Mesenchymal stem cell (in vitro differentiated cells and primary cell): Measurements from ENCODE around the gene FILIP1L.

Experiments
- DNase-seq: peaks from one replicate; pipeline ENCODE4 v3.0.0-alpha.2; 2013
- H2AFZ ChIP-seq: one replicate; pipeline ENCODE4 v1.6.1; 2013; ENCODE audit warnings: low read depth, mild to moderate bottlenecking, control low read depth, inconsistent platforms, low read length, moderate library complexity
- H2AK5ac ChIP-seq: 2 replicates; pipeline ENCODE4 v1.6.1; 2013; ENCODE audit warnings: low read length, moderate library complexity, mild to moderate bottlenecking, inconsistent platforms; ENCODE audit not compliant: severe bottlenecking
- H2BK120ac ChIP-seq: one replicate; pipeline ENCODE4 v1.6.1; 2013; ENCODE audit warnings: low read depth, mild to moderate bottlenecking, inconsistent platforms, low read length, moderate library complexity
- H2BK12ac ChIP-seq, 2 experiments: one replicate each; pipeline ENCODE4 v1.6.1; 2013; ENCODE audit warnings: inconsistent platforms in 2 of 2, low read length in 2 of 2, mild to moderate bottlenecking in 2 of 2, moderate library complexity in 2 of 2, control low read depth in 1 of 2
- H2BK15ac ChIP-seq: one replicate; pipeline ENCODE4 v1.6.1; 2013; ENCODE audit warnings: mild to moderate bottlenecking, low read depth, inconsistent platforms; ENCODE audit not compliant: poor library complexity, severe bottlenecking
- H2BK5ac ChIP-seq: 2 replicates; pipeline ENCODE4 v1.6.1; 2013; ENCODE audit warnings: low read depth, mild to moderate bottlenecking, low read length, control low read depth, inconsistent platforms; ENCODE audit not compliant: poor library complexity, severe bottlenecking
- H3K14ac ChIP-seq, 2 experiments: one replicate each; pipeline ENCODE4 v1.6.1; 2013; ENCODE audit warnings: inconsistent platforms in 2 of 2, low read length in 2 of 2, control low read depth in 1 of 2, mild to moderate bottlenecking in 1 of 2, moderate library complexity in 1 of 2
- H3K18ac ChIP-seq, 2 experiments: one replicate each; pipeline ENCODE4 v1.6.1; 2013; ENCODE audit warnings: inconsistent platforms in 2 of 2, low read length in 2 of 2, control low read depth in 1 of 2, low read depth in 1 of 2, mild to moderate bottlenecking in 1 of 2
- H3K23ac ChIP-seq, 2 experiments: one replicate each; pipeline ENCODE4 v1.6.1; 2013; ENCODE audit warnings: inconsistent platforms in 2 of 2, low read length in 2 of 2, mild to moderate bottlenecking in 2 of 2, moderate library complexity in 2 of 2, control low read depth in 1 of 2
- H3K27ac ChIP-seq: 2 replicates; pipeline ENCODE4 v1.5.1; 2013; ENCODE audit warnings: mild to moderate bottlenecking, moderate library complexity, low read length, control low read depth, inconsistent platforms; ENCODE audit not compliant: poor library complexity, severe bottlenecking
- H3K27me3 ChIP-seq, 2 experiments: 2 replicates each; pipeline versions ENCODE4 v1.6.1 to v1.7.0; 2013; ENCODE audit warnings: low read length in 2 of 2, mild to moderate bottlenecking in 2 of 2, moderate library complexity in 2 of 2, control low read depth in 1 of 2, inconsistent platforms in 1 of 2; ENCODE audit not compliant: control insufficient read depth in 1 of 2, insufficient read depth in 1 of 2
- H3K36me3 ChIP-seq, 2 experiments: 2 replicates each; pipeline versions ENCODE4 v1.6.1 to v1.7.0; 2013; ENCODE audit warnings: low read length in 2 of 2, control low read depth in 1 of 2, inconsistent platforms in 1 of 2, low read depth in 1 of 2, mild to moderate bottlenecking in 1 of 2; ENCODE audit not compliant: insufficient read depth in 2 of 2, control insufficient read depth in 1 of 2
- H3K4ac ChIP-seq, 2 experiments: one replicate each; pipeline ENCODE4 v1.6.1; 2013; ENCODE audit warnings: inconsistent platforms in 2 of 2, low read length in 2 of 2, mild to moderate bottlenecking in 2 of 2, moderate library complexity in 2 of 2, control low read depth in 1 of 2, low read depth in 1 of 2
- H3K4me1 ChIP-seq: 2 replicates; pipeline ENCODE4 v1.6.1; 2013; ENCODE audit warnings: low read depth, low read length, control low read depth; ENCODE audit not compliant: control insufficient read depth, insufficient read depth
- H3K4me2 ChIP-seq: 2 replicates; pipeline ENCODE4 v1.6.1; 2013; ENCODE audit warnings: low read length, mild to moderate bottlenecking, inconsistent platforms; ENCODE audit not compliant: poor library complexity, severe bottlenecking
- H3K4me3 ChIP-seq, 2 experiments: 2 replicates each; pipeline versions ENCODE4 v1.5.1 to v1.7.0; 2013; ENCODE audit warnings: low read length in 2 of 2, mild to moderate bottlenecking in 2 of 2, control low read depth in 1 of 2, low read depth in 1 of 2; ENCODE audit not compliant: insufficient read depth in 1 of 2
- H3K79me1 ChIP-seq: replicated peaks from 2 replicates; pipeline ENCODE4 v1.6.1; 2013; ENCODE audit warnings: mild to moderate bottlenecking, control low read depth, low read length, inconsistent platforms; ENCODE audit not compliant: poor library complexity, severe bottlenecking
- H3K9ac ChIP-seq: 2 replicates; pipeline ENCODE4 v1.7.0; 2013; ENCODE audit warnings: mild to moderate bottlenecking, low read length, moderate library complexity
- H3K9me3 ChIP-seq: 2 replicates; pipeline ENCODE4 v1.7.0; 2013; ENCODE audit warnings: mild to moderate bottlenecking, low read length; ENCODE audit not compliant: control insufficient read depth
- H4K8ac ChIP-seq: one replicate; pipeline ENCODE4 v1.6.1; 2013; ENCODE audit warnings: inconsistent platforms, mild to moderate bottlenecking, low read length, moderate library complexity
- H4K91ac ChIP-seq: one replicate; pipeline ENCODE4 v1.6.1; 2013; ENCODE audit warnings: mild to moderate bottlenecking, low read length, inconsistent platforms
- WGBS: methylation state at CpG from one replicate; pipeline ENCODE4 v1.1.7; 2013; ENCODE audit warnings: mixed read lengths; 5-methylcytosine and 5-hydroxymethylcytosine counted together

The FILIP1L gene

DNA sequence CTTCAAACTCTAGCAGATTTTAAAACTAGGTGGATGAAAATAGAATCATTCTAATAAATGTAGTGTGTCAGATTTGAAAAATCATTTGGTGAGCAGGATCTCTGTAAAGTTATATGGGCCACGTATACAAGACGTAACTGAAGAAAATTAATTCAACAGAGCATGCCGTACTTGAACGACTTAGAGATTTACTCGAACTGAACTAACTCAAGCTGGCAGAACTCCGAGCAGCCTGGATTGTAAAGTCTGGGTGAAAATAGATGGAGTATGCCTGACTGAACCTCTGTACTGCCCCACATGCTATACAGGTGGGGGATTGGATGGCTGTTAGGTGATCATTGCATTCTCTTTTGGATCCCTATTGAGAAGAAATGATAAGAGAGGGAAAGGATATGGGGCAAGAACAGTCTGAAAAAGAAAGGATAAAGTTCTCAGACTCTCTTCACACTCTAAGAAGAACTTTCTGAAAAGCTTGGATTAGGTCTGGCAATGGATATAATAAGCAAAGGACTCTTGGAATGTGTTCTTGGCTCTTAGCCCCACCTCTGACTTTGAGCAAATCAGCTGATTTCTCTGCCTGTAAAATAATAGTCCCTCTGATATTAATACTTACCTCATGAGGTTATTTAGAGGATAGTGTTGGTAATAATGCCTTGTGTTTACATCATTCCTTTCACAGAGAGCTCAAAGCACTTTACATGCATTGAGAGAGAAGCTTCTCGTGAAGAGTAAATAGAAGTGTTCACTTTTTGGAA, 147.5 kb downstream of the FILIP1L start:
- no peak overlapping the region for H2AFZ ChIP-seq
- 98% methylated on average over 7 of the region's 7 CpGs for WGBS
- H3K18ac ChIP-seq = no peak overlapping the region
- H3K4me2 ChIP-seq = no peak overlapping the region
- no peaks in the 10 kb centered on the region for H3K9me3 ChIP-seq
- H3K4me3 ChIP-seq = no peak overlapping the region
- H3K27ac ChIP-seq = no peak overlapping the region
- H3K4me1 ChIP-seq = peaks cover 4% of the 10 kb centered on the region
- H3K4ac ChIP-seq = no peak overlapping the region
- H3K27me3 ChIP-seq = no peaks in the 10 kb centered on the region
- no peak overlapping the region for H2BK15ac ChIP-seq
- H2AK5ac ChIP-seq = no peak overlapping the region
- no peak overlapping the region for H3K23ac ChIP-seq
- DNase-seq = no peak
- H3K14ac ChIP-seq = no peak overlapping the region
- no peak overlapping the region for H2BK120ac ChIP-seq
- no peak overlapping the region for H2BK5ac ChIP-seq
- no peak overlapping the region for H4K91ac ChIP-seq
- no peaks in the 10 kb centered on the region for H3K36me3 ChIP-seq
- no peak overlapping the region for H2BK12ac ChIP-seq
- no peaks in the 10 kb centered on the region for H3K79me1 ChIP-seq
- no peak overlapping the region for H4K8ac ChIP-seq
- H3K9ac ChIP-seq = peak overlapping the region; percentile 11

DNA sequence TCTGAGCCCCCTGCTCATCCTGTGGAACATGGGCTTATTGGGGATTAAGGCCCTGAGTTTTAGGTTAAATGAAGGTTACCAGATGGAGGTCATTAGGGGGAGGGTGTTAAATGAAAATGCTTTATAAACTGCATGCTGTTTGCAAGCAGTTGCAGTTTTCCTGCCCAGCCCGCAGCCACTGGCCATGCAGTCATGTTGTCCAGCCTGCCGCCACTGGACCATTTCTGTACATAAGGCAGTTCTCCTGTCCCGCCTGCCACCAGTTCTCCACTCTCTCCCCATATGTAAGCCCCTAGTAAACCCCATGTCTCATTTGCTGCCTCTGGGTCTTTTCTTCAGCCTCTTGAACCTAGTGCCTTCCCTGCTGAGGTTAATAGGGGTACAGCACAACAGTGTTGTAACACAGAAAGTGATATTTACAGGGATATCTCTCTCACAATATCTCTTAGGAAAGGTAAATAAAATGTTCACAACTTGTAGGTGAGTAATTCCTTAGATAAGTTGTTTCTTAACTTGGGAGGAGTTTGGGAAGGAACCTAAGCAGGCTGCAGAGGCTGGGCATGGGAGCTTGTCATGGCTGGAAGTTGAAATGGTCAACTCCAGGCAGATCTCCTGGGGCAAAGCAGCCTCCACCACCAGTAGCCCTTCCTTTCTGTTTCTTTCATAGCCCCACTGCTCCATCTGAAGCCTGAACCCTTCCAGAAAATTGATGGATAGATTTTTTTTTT, 148.5 kb downstream of the FILIP1L start:
- no peak overlapping the region for H3K9ac ChIP-seq
- H4K91ac ChIP-seq = no peak overlapping the region
- peak overlapping the region; percentile 38 to 61 for H2BK12ac ChIP-seq
- H2AFZ ChIP-seq = no peak overlapping the region
- no peak overlapping the region for H3K4ac ChIP-seq
- H3K9me3 ChIP-seq = no peaks in the 10 kb centered on the region
- no peak overlapping the region for H2AK5ac ChIP-seq
- H3K27ac ChIP-seq = no peak overlapping the region
- H3K79me1 ChIP-seq = no peaks in the 10 kb centered on the region
- peaks cover 4% of the 10 kb centered on the region for H3K4me1 ChIP-seq
- no peaks in the 10 kb centered on the region for H3K36me3 ChIP-seq
- WGBS = 99% methylated on average over 3 of the region's 3 CpGs
- H3K18ac ChIP-seq = no peak overlapping the region
- H3K14ac ChIP-seq = peak overlapping the region in 1 of 2 experiments; percentile 74
- DNase-seq = no peak
- H2BK120ac ChIP-seq = no peak overlapping the region
- H3K27me3 ChIP-seq = no peaks in the 10 kb centered on the region
- H2BK15ac ChIP-seq = no peak overlapping the region
- H3K23ac ChIP-seq = no peak overlapping the region
- H2BK5ac ChIP-seq = no peak overlapping the region
- no peak overlapping the region for H4K8ac ChIP-seq
- H3K4me2 ChIP-seq = no peak overlapping the region
- H3K4me3 ChIP-seq = no peak overlapping the region

DNA sequence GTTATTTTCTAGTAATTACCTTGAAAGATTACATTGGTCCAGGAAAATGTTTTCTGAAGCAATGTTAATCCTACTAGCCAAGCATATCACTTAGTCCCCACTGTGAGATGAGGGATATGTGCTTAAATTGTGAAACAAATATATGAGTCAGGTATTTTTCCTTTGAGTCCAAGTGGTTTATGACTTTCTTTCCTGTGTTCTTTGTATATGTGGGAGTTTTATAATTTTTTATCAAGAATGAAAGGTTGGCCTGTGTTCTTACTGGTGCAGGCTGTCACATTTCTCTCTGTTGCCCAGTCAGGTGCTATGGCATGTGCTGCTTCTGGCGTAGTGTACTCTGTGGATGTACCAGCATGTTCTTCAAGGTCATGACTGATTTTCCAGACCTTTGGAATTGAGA, 149.2 kb downstream of the FILIP1L start:
- H3K4me3 ChIP-seq = no peak overlapping the region
- H2BK12ac ChIP-seq = no peak overlapping the region
- DNase-seq = peak; percentile 55
- WGBS = 100% methylated on average over 1 of the region's 1 CpG
- H3K23ac ChIP-seq = no peak overlapping the region
- H2AK5ac ChIP-seq = no peak overlapping the region
- H4K8ac ChIP-seq = no peak overlapping the region
- H2AFZ ChIP-seq = no peak overlapping the region
- H3K9me3 ChIP-seq = no peaks in the 10 kb centered on the region
- H3K4ac ChIP-seq = no peak overlapping the region
- no peak overlapping the region for H4K91ac ChIP-seq
- H2BK5ac ChIP-seq = no peak overlapping the region
- H3K79me1 ChIP-seq = no peaks in the 10 kb centered on the region
- no peak overlapping the region for H3K9ac ChIP-seq
- no peak overlapping the region for H2BK15ac ChIP-seq
- H2BK120ac ChIP-seq = no peak overlapping the region
- H3K4me2 ChIP-seq = no peak overlapping the region
- no peak overlapping the region for H3K18ac ChIP-seq
- no peak overlapping the region for H3K14ac ChIP-seq
- no peaks in the 10 kb centered on the region for H3K27me3 ChIP-seq
- no peaks in the 10 kb centered on the region for H3K36me3 ChIP-seq
- peaks cover 4% of the 10 kb centered on the region for H3K4me1 ChIP-seq
- H3K27ac ChIP-seq = no peak overlapping the region

DNA sequence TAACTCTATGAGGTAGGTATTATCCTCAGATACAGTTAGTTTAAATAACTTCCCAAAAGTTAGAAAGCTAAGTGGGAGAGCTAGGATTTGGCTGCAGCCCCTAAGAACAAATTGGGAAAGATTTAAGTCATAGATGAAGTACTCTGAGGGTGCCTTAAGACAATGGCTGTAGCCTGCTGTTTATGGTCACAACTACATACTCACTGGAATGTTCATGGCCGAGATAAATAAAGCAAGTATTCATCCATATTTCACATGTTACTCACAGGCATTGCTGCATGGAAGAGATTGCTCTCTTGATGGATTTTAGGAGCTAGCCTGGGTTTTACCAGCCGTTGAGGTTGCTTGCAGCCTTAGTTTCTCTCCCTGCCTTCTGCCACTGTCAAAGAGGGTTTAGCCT, 151.6 kb downstream of the FILIP1L start:
- H2AK5ac ChIP-seq = no peak overlapping the region
- DNase-seq = peak; percentile 78
- no peaks in the 10 kb centered on the region for H3K27me3 ChIP-seq
- 30% methylated on average over 1 of the region's 2 CpGs for WGBS
- H3K9me3 ChIP-seq = no peaks in the 10 kb centered on the region
- peaks cover 4% of the 10 kb centered on the region for H3K4me1 ChIP-seq
- H2BK120ac ChIP-seq = no peak overlapping the region
- no peak overlapping the region for H3K4ac ChIP-seq
- H3K9ac ChIP-seq = no peak overlapping the region
- no peak overlapping the region for H3K4me3 ChIP-seq
- no peak overlapping the region for H2BK5ac ChIP-seq
- H3K18ac ChIP-seq = no peak overlapping the region
- no peak overlapping the region for H4K8ac ChIP-seq
- peak overlapping the region; percentile 36 for H2AFZ ChIP-seq
- H3K4me2 ChIP-seq = no peak overlapping the region
- no peaks in the 10 kb centered on the region for H3K36me3 ChIP-seq
- peaks cover 3% of the 10 kb centered on the region for H3K79me1 ChIP-seq
- H2BK15ac ChIP-seq = no peak overlapping the region
- H3K14ac ChIP-seq = no peak overlapping the region
- H4K91ac ChIP-seq = no peak overlapping the region
- no peak overlapping the region for H3K27ac ChIP-seq
- H3K23ac ChIP-seq = no peak overlapping the region
- H2BK12ac ChIP-seq = no peak overlapping the region
